ENCODE results near the gene HTR3A. TPM values are rescaled to one million over a fixed set of nuclear protein-coding genes. Genes with fewer than 3 reads are reported as not detected.

HTR3A gene
- total and polyA plus RNA-seq, 3 experiments from 2014 or later, result not detected

DNA sequence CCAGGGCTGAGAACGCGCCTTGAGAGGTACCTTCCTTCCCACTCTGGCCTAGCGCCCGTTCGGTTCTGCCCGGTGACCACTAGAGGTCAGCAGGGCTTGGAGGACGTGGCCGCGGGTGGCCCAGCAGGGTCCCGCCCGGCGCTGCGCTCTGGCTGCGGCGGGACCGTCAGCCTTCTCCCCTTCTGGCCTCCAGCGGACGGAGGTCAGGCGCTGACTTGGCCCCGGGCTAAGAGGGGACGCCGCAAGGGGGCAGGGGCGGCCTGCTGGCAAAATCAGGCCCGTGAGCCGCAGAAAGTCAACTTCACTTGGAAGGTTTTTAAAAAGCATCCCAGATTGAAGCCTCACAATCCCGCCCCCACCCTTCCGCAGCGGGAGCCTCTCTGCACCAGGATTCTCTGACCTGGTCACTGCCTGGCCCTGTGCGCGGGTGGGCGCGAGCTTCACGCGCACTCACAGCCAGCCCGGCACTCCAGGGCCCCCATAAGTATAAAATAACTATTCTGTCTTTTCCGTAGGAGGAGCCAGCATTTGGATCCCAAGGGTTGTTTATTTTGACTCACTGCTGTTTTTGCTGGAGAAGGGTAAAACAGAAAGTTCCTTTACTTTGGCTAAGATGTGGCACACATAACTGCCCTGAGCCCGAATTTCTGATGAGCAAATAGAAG, 61.4 kb downstream of the HTR3A start:
- peak overlapping the region in 1 of 7 donors; percentile 29 for H3K4me3 Mint-ChIP-seq
- no peaks in the 10 kb centered on the region for H3K9me3 Mint-ChIP-seq
- peaks cover 5 to 8% (median 7%) of the 10 kb centered on the region in 3 donors for H3K4me1 Mint-ChIP-seq
- H3K27ac ChIP-seq (ENCODE audit: low read depth, low read length), result no peak overlapping the region
- H3K4me3 ChIP-seq (ENCODE audit: low read length), result no peak overlapping the region
- H3K9me3 ChIP-seq (ENCODE audit: low read length), result no peaks in the 10 kb centered on the region
- ChIA-PET CTCF (interaction anchor here (0.6 to 16.1 kb wide), 19 partner anchors 8 to 271 kb away, joined by 3 to 180 read pairs (median 4); no protein-coding TSS in a partner anchor), POLR2A (no interaction called here)
- no peaks in the 10 kb centered on the region for H3K27me3 ChIP-seq (ENCODE audit: insufficient read depth, low read length, poor library complexity, severe bottlenecking)
- H3K36me3 Mint-ChIP-seq, result no peaks in the 10 kb centered on the region
- DNase-seq, result peak; percentile 19 to 57 (median 42)
- peaks cover 10% of the 10 kb centered on the region for H3K4me1 ChIP-seq (ENCODE audit: insufficient read depth, low read length)
- H3K27me3 Mint-ChIP-seq, result peaks cover 10 to 16% of the 10 kb centered on the region in 2 donors
- H3K27ac Mint-ChIP-seq, result peak overlapping the region in 1 of 8 donors; percentile 47
- no peaks in the 10 kb centered on the region for H3K36me3 ChIP-seq (ENCODE audit: insufficient read depth, low read length)

DNA sequence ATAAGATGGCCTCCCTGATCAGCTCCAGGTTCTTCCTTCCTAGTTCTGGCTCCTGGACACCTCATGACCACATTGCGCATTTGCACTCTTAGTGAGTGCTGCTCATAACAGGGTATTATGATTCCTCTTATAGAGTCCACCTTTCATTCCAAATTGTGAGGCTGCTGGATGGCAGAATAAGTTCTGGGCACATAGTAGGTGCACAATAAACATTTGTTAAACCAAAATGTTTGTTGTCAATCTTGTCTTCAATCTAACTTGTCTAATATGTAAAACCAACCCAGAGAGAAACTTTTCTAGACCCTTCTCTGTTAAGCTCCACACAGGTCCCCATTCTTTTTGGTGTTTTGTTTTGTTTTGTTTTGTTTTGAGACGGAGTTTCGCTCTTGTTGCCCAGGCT, 62.0 kb downstream of the HTR3A start:
- H3K27me3 Mint-ChIP-seq, result peaks cover 10 to 14% of the 10 kb centered on the region in 2 donors
- no peaks in the 10 kb centered on the region for H3K36me3 Mint-ChIP-seq
- DNase-seq, result no peak
- H3K4me3 Mint-ChIP-seq, result no peak overlapping the region
- CTCF ChIA-PET, result interaction anchor here (1.2 to 16.1 kb wide), 6 partner anchors 24 to 224 kb away, joined by 3 to 180 read pairs (median 6); no protein-coding TSS in a partner anchor
- H3K4me3 ChIP-seq (ENCODE audit: low read length), result no peak overlapping the region
- H3K27me3 ChIP-seq (ENCODE audit: insufficient read depth, low read length, poor library complexity, severe bottlenecking), result no peaks in the 10 kb centered on the region
- no peaks in the 10 kb centered on the region for H3K9me3 Mint-ChIP-seq
- POLR2A ChIA-PET, result no interaction called here
- H3K4me1 ChIP-seq (ENCODE audit: insufficient read depth, low read length), result peaks cover 10% of the 10 kb centered on the region
- H3K27ac ChIP-seq (ENCODE audit: low read depth, low read length), result no peak overlapping the region
- H3K36me3 ChIP-seq (ENCODE audit: insufficient read depth, low read length), result no peaks in the 10 kb centered on the region
- no peaks in the 10 kb centered on the region for H3K9me3 ChIP-seq (ENCODE audit: low read length)
- peaks cover 5 to 8% (median 7%) of the 10 kb centered on the region in 3 donors for H3K4me1 Mint-ChIP-seq
- H3K27ac Mint-ChIP-seq, result peak overlapping the region in 1 of 8 donors; percentile 47

DNA sequence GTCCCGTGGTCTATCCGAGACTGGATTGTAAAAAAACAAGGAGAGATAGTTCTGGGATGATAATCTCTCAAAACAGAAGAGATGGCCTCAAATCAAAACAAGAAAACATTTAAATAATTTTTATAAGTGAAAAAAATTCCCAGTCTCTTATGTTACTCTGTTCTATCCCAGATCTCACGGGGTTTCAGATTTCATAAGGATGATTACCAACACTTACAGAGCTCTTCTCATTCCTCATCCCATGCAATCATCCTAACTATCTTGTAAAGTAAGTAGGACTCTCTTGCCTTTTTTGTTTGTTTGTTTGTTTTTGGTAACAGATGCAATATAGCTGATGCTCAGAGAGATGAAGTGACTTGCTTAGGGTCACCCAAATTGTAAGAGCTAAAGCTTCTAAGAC, 64.6 kb downstream of the HTR3A start:
- Mint-ChIP-seq H3K36me3 (no peaks in the 10 kb centered on the region), H3K27ac (peak overlapping the region in 1 of 8 donors; percentile 51), H3K4me3 (no peak overlapping the region), H3K4me1 (peaks cover 15 to 22% (median 17%) of the 10 kb centered on the region in 3 donors), H3K9me3 (no peaks in the 10 kb centered on the region), H3K27me3 (peaks cover 7 to 12% of the 10 kb centered on the region in 2 donors)
- H3K27me3 ChIP-seq (ENCODE audit: insufficient read depth, low read length, poor library complexity, severe bottlenecking), result no peaks in the 10 kb centered on the region
- H3K9me3 ChIP-seq (ENCODE audit: low read length), result no peaks in the 10 kb centered on the region
- no peaks in the 10 kb centered on the region for H3K36me3 ChIP-seq (ENCODE audit: insufficient read depth, low read length)
- DNase-seq, result no peak
- peaks cover 15% of the 10 kb centered on the region for H3K4me1 ChIP-seq (ENCODE audit: insufficient read depth, low read length)
- H3K4me3 ChIP-seq (ENCODE audit: low read length), result no peak overlapping the region
- ChIA-PET CTCF (interaction anchor here (16.1 kb wide), 1 partner anchor 221 kb away, joined by 180 read pairs; no protein-coding TSS in a partner anchor), POLR2A (no interaction called here)
- H3K27ac ChIP-seq (ENCODE audit: low read depth, low read length), result no peak overlapping the region

Other genes with a start within 250 kb of the HTR3A start
- gene ZW10, start 201.4 kb upstream of the HTR3A start, total RNA-seq, result 10 to 100 TPM; 21.3 to 24.7 TPM
- gene ZW10, start 201.4 kb upstream of the HTR3A start, polyA plus RNA-seq, result 15.5 TPM
- gene CLDN25, start 195.3 kb upstream of the HTR3A start, total RNA-seq, result not detected
- not detected for gene CLDN25, start 195.3 kb upstream of the HTR3A start, polyA plus RNA-seq
- 10 to 100 TPM; 18.7 to 21.4 TPM for gene USP28, start 99.5 kb upstream of the HTR3A start, total RNA-seq
- 63.1 TPM for gene USP28, start 99.5 kb upstream of the HTR3A start, polyA plus RNA-seq
- not detected for gene HTR3B, start 70.3 kb upstream of the HTR3A start, total RNA-seq
- not detected for gene HTR3B, start 70.3 kb upstream of the HTR3A start, polyA plus RNA-seq
- 1 to 10 TPM; 2.1 to 2.2 TPM for gene ZBTB16, start 84.6 kb downstream of the HTR3A start, total RNA-seq
- 71.9 TPM for gene ZBTB16, start 84.6 kb downstream of the HTR3A start, polyA plus RNA-seq